GM18517 (cell line): ENCODE data around the gene ARSJ.

Experiments
- ATAC-seq: cut with Tn5 transposase; IDR thresholded peaks from one replicate; pipeline ENCODE4 v1.9.1; 2021; ENCODE audit warnings: mild to moderate bottlenecking, moderate library complexity; ENCODE audit not compliant: unreplicated experiment

The ARSJ gene

DNA sequence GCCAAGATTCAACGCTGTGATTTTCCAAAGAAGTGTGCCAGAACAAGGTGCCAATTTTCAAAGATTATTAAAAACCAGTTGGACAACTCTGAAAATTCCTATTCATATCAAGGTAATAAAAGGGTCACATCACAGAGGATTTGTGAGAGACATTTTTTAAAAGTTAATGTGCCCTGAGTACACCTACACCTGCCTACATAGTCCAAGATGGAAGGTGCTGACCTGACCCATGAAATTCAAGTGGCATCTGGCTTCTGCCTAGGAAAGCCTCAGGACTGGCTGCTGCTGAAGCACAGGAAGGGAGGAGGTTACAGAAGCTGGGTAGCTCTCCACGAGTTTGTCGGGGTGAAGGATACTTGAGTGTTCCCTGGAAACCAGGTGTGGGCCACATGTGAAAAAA, 11.4 kb upstream of the ARSJ start:
- ATAC-seq, result no peak

DNA sequence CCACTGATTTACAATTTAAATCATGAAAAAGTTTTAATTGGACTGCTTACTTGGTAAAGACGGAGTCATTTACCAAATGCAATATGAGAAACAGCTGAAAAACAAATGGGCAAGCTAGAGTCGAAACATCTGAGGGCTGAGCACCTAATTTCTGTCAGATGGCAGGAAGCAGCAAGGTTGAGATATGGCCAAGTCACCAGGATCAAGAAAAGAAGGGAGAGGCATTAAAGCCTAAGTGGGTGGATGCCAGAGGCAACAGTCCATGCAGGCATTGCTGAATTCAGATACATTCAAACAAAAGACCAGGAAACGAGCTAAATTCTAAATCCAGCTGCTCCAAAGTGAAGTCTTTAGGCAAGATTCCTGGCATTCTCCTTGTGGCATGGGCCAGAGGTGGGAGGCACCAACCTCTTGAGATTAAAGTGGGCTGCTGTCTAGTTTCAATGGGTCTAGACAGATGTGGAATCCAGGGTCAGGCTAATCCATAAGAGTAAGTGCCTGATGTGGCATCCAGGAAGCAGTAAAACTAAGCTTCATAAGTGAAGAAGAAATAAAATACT, 8.0 kb upstream of the ARSJ start:
- no peak for ATAC-seq

DNA sequence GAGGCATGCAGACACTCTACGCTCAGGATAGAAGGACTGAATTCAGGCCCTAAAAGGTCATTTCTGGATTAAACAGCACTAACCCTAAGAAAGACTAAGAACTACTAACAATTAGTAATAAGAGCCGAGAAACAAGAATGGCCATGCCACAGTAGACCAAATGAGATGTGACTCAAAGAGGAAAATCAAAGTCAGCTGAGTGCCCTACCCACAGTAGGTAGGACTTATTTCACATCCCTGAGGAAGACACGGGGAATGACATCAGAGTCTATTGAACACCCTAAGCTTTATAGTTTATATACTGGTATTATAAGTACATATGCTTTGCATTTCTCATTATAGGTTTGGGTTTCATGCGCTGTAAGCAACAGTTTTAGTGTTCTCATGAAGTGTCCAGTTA, 2.7 kb upstream of the ARSJ start:
- ATAC-seq, result no peak

DNA sequence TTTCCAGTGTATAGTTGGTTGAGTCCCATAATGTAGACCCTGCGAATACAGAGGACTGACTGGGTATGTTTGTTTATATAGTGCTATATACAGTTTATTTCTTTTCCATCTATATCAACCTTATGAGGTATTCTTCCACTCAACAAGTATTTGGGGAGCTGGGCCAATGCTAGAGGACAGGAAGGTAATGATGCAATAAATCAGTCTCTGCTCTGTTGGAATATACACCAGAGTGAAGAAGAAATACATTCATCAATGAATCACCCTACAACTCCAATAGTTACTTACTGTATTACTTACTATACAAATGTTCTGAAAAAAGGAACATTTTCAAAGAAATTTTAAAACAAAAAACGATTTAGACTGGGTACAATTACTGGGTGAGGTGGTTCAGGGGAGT, 2.1 kb upstream of the ARSJ start:
- no peak for ATAC-seq

DNA sequence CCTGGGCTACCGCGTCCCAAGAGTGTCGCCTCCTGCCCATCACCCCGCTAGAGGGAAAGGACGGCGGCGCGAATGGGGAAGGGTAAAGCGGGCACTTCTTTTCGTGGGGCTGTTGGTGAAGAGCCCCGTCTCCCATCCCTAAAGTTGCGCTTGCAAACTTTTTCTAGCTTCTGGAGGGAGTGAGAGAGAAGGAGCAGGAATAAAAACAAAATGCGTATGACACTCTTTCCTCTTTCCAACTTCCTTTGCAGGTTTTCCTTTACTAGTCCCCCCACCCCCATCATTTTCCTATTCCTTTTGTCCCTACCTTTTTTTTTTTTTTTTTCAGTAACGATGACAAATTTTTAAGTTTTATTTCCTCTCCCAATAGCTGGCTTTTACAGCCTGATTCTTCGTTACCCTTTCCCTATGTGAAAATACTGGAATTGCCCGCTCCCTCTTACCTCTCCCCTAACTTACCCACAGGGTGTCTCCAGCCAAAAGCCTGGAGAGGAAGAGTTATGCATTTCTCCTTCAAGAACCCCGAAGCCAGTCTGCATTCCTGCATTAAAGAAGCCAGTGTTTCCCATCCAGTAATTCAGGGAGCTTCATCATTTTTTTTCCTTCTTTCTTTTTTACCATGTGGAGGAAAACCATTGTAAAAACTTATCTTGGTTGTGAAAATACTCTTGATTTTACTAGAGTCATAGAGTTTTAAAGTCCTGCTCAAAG, 613 bp upstream of the ARSJ start:
- ATAC-seq, result no peak

DNA sequence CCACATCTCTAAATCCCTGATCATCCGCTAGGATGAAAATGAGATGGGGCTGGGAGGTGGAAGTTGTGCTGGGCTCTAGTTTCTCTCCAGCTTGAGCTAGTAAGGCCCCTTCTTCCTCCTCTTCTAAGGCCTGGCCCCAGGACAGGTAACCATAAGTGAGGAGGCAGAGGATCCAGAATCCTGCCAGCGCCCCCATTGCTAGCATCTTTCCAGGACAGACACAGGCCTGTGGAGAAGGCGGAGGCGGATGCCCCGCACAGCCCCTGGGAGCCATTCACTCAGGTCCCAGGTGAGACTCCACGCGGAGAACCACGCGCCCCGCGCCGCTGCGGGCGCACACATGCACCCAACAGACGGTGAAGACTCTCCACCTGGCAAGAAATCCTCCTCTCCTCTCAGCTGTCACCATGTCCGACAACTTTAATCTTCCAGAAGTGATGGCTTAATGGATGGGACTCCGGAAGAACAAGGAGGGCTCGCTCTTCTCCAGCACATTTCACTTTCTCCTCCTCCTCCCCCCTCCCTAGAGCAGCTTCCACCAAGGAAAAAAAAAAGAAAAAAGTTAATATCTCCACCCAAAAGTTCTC, 793 bp downstream of the ARSJ start:
- no peak for ATAC-seq

DNA sequence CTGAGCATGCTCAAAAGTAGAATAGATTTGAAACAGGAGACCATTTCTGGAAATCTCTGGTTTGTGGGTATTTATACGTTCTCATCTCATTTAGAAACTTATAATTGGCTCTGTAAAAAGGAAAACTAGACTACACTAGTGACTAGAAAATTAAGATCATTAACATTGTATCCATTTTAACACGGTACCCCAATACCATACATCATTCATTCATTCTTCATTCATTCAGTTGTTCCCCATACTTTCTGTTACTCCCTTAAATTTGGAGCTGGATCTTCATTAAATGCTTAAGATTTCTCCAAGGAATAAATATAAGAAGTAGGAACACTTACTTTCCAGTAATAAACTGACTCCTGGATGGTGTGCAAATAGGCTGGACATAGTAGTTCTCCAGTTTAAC, 1.3 kb downstream of the ARSJ start:
- ATAC-seq, result no peak

DNA sequence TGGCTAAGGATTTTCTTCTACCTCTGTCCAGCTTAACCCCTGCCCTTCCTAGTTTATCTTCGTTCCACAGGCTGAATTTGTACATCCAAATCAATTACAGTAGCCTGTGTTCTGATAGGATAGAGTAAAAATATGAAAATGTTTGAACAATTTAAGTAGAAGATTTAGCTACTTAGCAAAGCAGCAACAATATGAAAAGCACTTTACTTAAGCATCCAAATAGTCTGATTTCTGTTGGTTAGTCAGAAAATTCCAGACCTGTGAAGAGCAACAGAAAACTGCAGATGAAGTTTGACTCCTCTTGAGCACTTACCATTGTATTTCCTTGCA, 2.0 kb downstream of the ARSJ start:
- no peak for ATAC-seq

DNA sequence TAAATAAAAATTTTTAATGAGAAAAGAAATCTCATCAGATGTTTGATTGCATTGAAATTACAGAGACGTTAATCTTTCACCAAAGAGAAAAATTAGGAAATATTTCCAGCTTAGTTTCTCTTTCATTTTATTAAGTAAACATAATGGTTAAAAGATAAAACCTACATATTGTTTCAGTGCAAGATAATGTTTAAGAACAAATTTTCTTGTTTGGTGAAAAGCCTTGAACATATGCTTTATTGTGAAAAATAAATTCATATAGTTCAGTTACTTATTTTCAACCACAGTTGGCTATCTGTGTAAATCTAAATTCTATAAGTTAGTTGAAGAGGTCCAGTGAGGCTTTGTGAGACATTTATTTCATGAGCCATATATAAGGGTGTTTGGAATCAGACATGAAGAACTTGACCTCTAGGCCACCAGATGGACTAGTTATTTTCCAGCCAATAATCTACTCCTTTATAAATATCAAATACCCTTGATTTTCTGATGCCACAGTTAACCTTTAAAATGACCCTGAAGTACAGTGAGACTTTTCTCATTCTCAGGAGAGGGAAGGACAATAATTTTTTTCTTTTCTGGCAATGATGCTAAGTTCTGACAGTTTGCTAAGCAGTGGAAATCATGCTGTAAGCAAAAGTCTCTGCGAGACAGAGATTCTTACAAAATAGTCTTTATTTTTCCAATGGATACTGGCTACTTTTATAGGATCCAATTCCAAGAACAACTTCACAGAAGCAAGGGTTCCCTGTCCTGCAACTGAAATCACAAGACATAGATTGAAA, 2.5 kb downstream of the ARSJ start:
- ATAC-seq, result no peak

DNA sequence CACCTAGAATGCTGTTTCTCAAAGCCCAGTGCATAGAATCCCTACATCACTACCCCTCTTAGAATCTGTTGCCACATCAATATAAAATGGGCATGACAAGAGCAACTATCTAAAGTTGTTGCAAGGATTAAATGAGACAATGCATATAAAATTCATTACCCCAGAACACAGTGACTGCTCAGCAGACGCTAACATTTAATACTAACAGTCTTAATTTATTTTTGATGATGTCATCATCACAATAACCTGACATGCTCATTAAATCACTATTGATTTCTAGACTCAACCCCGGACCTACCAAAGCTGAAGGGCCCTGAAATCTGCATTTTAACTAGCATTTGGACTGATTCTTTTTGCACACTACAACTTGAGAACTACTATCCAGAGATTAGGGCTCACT, 3.9 kb downstream of the ARSJ start:
- ATAC-seq, result no peak

DNA sequence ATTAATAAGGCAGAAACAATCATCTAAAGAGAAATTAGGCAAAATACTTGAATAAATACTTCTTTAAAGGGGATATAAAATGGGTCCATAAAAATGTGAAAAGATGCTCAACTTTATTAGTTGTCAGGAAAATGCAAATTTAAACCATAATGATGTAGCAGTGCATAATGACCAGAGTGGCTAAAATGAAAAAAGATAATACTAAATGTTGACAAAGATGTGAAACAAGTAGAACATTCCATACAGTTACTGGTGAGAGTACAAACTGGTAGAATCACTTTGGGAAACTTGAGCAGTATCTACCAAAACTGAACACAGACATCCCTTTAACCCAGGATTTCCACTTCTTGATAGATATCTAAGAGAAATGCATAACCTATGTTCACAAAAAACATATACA, 5.0 kb downstream of the ARSJ start:
- no peak for ATAC-seq

DNA sequence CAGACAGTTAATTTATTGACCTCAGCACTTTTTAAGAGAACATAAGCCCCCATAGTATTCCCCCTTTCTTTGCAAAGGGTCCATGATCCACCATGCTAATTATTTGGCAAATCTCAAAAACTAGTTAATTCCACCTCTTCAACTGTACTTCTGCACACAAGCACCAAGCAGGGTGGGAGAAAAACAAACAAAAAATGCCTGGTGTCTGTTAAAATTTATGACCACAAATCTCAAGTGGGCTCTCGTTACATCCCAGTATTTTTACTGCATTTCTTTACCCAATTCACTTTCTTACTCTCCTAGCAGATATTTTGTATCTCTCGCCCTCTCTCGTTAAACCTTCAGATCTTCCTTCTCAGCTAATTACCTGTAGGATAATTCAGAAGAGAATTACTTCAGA, 6.1 kb downstream of the ARSJ start:
- ATAC-seq, result no peak

DNA sequence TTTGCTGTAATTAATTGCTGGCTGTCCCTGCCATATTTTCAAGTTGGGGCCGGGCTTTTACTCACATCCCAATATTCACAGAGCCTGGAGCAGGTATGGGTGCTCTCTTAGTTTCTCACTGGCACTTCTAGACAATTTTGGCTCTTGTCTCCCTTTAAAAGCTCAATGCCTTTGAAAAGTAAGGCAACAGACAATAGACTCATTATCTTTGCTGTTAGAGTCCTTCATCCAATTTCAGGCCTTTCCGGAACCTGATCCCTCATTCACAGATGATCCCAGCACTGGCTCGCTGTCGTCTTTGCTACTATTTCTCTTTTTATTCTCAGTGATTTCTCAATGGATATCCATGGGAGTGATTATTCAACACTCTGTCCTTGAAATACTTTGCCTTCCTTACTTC, 6.7 kb downstream of the ARSJ start:
- ATAC-seq, result no peak

DNA sequence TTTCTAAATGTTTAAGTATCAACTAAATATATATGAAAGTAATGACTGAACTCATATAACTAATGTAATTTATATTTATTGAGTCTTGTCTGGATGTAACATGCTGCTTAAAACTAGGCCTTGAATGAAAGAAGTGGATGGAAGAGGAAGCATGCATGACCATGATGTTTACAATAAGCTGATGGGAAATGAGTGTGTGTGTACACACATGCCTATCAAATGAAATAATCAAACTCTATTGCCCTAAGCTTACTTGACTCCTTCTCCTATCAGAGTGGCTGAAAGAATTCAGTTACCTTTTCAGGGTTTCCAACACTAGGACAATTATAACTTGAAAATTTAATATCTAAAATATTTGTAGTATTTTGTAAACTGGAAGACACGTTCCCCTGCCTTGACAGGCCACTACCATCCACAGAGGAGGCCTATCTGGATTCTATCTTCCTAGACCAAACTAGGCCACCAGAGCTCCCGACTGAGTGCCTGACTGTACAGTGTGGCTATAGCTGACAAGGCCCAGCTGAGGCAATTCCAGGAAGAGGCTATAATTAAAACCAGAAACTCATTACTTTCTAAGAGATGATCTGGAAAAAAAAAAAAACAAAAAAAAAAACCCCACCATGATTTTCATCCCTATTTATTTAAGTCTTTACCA, 7.6 kb downstream of the ARSJ start:
- no peak for ATAC-seq

DNA sequence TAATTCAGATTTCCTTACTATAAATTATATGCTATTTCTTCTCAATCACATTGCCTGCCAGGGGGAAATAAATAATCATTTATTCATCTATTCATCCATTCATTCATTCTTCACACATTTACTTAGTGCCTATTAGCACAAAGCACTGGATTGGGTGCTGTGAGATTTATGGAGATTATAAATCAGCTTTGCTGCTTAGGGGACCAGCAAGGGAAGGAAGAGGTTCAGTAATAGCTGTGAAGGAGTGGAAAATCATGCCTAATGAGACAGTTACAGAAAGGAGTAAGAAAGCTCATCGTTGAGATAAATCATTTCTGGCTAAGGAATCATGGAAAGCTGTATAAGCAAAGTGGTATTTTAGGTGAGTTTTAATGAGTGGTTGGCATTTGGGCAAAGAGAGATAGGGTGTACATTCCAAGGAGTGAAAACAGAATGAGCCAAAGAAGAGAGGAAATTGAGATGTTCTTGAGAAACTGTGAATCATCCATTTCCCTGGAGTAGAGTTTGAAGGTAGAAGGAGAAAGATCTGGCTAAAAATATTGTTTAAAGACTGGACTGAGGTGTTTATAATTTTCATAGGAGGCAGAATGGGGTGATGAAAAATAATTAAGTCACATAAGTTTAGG, 9.6 kb downstream of the ARSJ start:
- ATAC-seq, result no peak

DNA sequence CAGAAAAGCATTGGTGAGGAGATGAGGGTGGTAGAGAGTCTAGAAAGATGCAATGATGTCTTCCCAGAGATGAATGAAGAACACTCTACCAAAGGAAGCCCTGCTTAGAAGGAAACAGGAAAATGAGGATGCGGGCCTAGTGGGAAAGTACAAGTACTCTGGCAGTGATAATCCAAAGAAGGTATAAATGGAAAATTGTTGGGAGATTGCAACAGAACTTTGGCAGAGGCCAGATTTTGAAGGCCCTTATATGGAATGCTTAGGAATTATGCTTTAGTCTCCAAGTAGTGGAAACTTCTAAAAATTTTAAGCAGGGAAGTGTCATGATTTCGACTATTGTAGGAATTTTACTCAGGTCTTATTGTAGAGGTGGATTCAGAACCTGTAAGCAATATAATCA, 11.0 kb downstream of the ARSJ start:
- no peak for ATAC-seq

DNA sequence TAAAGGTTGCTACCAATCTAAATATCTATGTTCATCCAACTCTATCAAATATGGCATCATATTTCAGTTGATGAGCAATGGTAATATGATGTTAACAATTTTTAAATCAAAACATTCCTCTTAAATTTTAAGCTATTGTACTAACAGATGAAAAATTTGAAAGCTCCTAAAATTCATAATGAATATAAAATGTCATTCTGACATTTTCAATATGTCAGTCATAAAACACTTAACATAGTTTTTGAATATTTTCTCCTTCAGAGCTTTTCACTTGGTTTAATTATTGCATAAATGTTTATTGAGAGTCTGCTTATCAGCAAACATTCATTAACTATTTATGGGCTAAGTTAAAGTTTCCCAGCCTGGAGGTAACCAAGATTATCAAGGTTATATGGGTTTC, 11.8 kb downstream of the ARSJ start:
- no peak for ATAC-seq

DNA sequence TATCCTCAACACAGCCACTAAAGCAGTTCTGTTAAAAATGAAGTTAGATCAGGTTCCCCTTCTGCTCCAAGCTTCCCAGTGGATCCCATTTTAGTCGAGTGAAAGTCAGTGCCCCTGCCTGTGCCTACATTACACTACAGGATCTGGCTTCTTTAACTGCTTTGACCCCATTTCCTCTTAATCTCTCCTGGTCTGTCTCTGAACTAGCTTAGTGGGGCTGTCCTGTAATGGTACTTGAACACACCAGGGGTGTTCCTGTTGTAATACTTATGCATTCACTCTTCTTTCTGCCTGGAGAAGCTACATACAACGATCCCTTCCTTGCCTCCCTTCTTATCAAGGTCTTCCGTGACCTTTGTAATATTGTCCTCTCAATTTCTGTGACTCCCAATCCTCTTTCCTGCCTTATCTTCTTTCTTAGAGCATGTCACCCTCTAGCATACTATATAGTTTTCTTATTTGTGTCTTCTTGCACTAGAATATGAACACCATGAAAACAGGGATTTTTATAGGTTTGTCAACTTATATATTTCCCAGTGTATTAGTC, 16.7 kb downstream of the ARSJ start:
- ATAC-seq, result no peak

DNA sequence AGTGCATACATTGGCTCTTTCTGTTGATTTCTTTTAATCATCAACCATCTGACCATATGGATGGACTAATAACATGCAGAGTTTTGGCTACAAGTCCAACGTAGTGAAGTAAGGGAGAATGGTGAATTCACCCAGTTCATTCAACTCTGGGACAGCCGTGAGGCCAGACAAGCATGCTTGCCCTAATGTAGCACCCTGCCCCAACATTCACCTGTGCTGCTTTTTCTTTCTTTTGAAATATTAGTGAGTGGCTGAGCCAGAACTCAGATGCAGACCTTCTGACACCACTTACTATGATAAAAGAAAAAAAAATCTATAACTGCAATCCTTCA, 17.5 kb downstream of the ARSJ start:
- no peak for ATAC-seq

DNA sequence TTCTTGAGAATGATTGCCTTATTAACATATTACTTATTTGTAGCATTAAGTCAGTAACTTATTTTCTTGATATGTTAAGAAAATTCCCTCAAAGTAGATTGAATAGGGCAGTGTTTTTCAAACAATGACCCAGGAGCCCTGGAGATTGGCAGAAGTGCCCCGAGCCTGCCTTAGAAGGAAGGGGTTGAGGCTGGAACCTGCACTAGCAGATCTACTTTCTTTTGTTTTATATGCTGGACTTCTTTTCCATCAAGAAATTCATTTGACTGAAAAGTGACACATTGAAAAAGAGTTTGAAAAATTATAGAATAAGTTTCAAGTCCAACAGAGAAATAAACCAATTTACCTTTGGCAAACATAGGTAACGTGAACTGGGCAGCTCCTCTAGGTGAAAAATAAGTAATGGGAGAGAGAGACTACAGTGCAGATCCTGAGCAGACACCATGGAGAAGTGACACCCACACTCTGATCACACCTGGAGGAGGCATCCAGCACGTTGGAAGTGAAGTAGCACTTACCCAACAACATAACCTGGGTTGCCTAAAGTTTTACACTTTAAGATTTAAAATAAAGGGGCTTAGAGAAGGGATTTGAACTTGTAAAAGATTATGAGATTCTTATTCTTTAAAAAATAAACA, 18.6 kb downstream of the ARSJ start:
- no peak for ATAC-seq

DNA sequence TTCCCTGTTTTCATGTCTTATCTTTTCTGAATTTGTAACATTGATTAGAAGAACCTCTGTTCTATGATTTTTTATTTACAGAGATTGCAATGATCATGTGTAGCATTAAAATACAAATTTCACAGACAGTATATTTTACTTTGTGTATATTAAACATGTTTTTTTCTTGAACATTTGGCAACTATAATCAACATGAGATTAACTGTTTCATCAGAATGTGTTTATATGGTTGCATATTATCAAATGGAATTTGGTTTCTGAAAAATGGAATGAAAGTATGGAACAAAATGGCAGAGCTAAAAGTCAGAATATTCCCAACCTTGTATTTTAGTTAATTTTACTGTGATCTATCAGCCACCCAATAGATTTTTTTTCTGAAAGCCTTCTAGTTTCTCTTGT, 19.9 kb downstream of the ARSJ start:
- ATAC-seq, result no peak
